Measurements from ENCODE around the gene PPFIA1.

DNA sequence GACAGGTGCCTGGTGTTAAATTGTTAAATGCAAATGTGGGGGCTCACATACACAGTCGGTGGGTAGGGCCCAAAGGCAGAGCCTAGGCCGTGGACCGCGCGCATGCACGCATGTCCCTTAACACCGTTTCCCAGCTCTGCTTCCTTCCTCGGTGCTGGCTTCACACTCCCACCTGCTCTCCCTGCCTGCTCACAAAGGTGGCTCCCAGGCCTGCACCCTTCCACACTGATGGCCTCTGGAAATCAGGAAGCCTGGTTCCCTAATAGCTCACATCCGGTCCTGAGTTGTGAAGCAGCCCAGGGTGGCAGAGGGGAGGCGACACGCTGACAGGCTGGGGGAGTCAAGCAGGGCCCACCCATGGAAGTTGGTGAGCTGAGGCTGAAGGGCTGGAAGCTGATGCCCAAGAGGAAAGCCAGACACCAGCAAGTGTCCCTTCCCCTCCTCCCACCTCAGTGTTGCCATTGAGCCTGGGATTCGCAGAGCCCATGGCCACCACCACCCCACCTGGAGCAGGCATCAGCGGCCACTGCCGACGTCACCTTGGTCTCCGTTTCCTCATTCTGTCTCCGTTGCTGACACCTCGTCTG lies 114.2 kb downstream of the PPFIA1 start:
- TF ChIP-seq, protein P1, sequence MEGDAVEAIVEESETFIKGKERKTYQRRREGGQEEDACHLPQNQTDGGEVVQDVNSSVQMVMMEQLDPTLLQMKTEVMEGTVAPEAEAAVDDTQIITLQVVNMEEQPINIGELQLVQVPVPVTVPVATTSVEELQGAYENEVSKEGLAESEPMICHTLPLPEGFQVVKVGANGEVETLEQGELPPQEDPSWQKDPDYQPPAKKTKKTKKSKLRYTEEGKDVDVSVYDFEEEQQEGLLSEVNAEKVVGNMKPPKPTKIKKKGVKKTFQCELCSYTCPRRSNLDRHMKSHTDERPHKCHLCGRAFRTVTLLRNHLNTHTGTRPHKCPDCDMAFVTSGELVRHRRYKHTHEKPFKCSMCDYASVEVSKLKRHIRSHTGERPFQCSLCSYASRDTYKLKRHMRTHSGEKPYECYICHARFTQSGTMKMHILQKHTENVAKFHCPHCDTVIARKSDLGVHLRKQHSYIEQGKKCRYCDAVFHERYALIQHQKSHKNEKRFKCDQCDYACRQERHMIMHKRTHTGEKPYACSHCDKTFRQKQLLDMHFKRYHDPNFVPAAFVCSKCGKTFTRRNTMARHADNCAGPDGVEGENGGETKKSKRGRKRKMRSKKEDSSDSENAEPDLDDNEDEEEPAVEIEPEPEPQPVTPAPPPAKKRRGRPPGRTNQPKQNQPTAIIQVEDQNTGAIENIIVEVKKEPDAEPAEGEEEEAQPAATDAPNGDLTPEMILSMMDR (conservative IDR thresholded peaks at IDR 0.05 in 1 of 2, IDR thresholded peaks at IDR 0.05 in 1 of 2; ENCODE audit: extremely low read depth in 1 of 2, insufficient read depth in 1 of 2, low read depth in 1 of 2, low read length in 2 of 2) = no peak
- no peak for TF ChIP-seq EZH2 (IDR thresholded peaks at IDR 0.05; ENCODE audit: borderline replicate concordance, low read length)
